Measurements from ENCODE around the gene BBS9. TPM values are rescaled to one million over a fixed set of nuclear protein-coding genes. Genes with fewer than 3 reads are reported as not detected.

Gene BBS9
- total and polyA plus RNA-seq, 2 donors (not counting 1 experiment from before 2014, with no cell fraction given), result 8.4 to 45.2 TPM

GRCh38 chr7:33547880-33548279 is 418.5 kb downstream of the BBS9 start:
- no peak overlapping the region for H3K27ac ChIP-seq (ENCODE audit: low read length in 2 of 2)
- H3K36me3 ChIP-seq (replicated peaks in 1 of 2; ENCODE audit: control extremely low read depth in 1 of 2, control insufficient read depth in 1 of 2, extremely low read depth in 1 of 2, insufficient read depth in 2 of 2, low read length in 1 of 2), result no peaks in the 10 kb centered on the region
- H3K9me3 ChIP-seq (ENCODE audit: control extremely low read depth in 1 of 3, control insufficient read depth in 2 of 3, insufficient read depth in 1 of 3, low read length in 2 of 3), result no peaks in the 10 kb centered on the region
- no peaks in the 10 kb centered on the region for H3K27me3 ChIP-seq (replicated peaks in 1 of 4; ENCODE audit: control extremely low read depth in 1 of 4, control insufficient read depth in 3 of 4, insufficient read depth in 4 of 4, low read length in 3 of 4)
- H3K79me2 ChIP-seq (ENCODE audit: control insufficient read depth, insufficient read depth, low read length), result no peaks in the 10 kb centered on the region
- CTCF ChIA-PET, result interaction anchor here (0.6 kb wide), 1 partner anchor 76 kb away, joined by 3 read pairs; no protein-coding TSS in a partner anchor
- POLR2A ChIA-PET, result no interaction called here
- no peak for ATAC-seq (ENCODE audit: low read depth)
- DNase-seq, result no peak
- H3K4me2 ChIP-seq (replicated peaks; ENCODE audit: low read depth, low read length, poor library complexity, severe bottlenecking), result no peak overlapping the region
- Mint-ChIP-seq H3K27ac (no peak overlapping the region), H3K4me1 (no peaks in the 10 kb centered on the region), H3K9me3 (ENCODE audit: insufficient read depth) (no peaks in the 10 kb centered on the region), H3K4me3 (no peak overlapping the region), H3K27me3 (no peaks in the 10 kb centered on the region)
- no peak overlapping the region for H3K9ac ChIP-seq (ENCODE audit: low read length)
- intact Hi-C loops (cut with micrococcal nuclease), result no loop called here
- TF ChIP-seq CTCF (IDR thresholded peaks at IDR 0.05) (no peak), EZH2 (IDR thresholded peaks at IDR 0.05; ENCODE audit: borderline replicate concordance, insufficient read depth, low read depth, low read length, poor library complexity, severe bottlenecking) (no peak)
- H3K4me1 ChIP-seq (ENCODE audit: control insufficient read depth in 2 of 2, insufficient read depth in 2 of 2, low read length in 2 of 2), result no peaks in the 10 kb centered on the region
- no peak overlapping the region for H3K4me3 ChIP-seq (ENCODE audit: control extremely low read depth in 1 of 5, extremely low read depth in 1 of 5, insufficient read depth in 1 of 5, low read depth in 2 of 5, low read length in 4 of 5)
- no peak overlapping the region for H2AFZ ChIP-seq (ENCODE audit: insufficient read depth, low read depth, low read length, poor library complexity, severe bottlenecking)
- no peaks in the 10 kb centered on the region for H4K20me1 ChIP-seq (ENCODE audit: control insufficient read depth, insufficient read depth, low read length, poor library complexity, severe bottlenecking)

- Histone ChIP-seq H3K27ac (ENCODE audit: low read length in 2 of 2) (no peak overlapping the region), H2AFZ (ENCODE audit: insufficient read depth, low read depth, low read length, poor library complexity, severe bottlenecking) (no peak overlapping the region), H3K9ac (ENCODE audit: low read length) (no peak overlapping the region), H3K4me2 (replicated peaks; ENCODE audit: low read depth, low read length, poor library complexity, severe bottlenecking) (no peak overlapping the region), H3K4me3 (ENCODE audit: control extremely low read depth in 1 of 5, extremely low read depth in 1 of 5, insufficient read depth in 1 of 5, low read depth in 2 of 5, low read length in 4 of 5) (no peak overlapping the region), H3K27me3 (replicated peaks in 1 of 4; ENCODE audit: control extremely low read depth in 1 of 4, control insufficient read depth in 3 of 4, insufficient read depth in 4 of 4, low read length in 3 of 4) (no peaks in the 10 kb centered on the region), H3K36me3 (replicated peaks in 1 of 2; ENCODE audit: control extremely low read depth in 1 of 2, control insufficient read depth in 1 of 2, extremely low read depth in 1 of 2, insufficient read depth in 2 of 2, low read length in 1 of 2) (no peaks in the 10 kb centered on the region), H3K4me1 (ENCODE audit: control insufficient read depth in 2 of 2, insufficient read depth in 2 of 2, low read length in 2 of 2) (no peaks in the 10 kb centered on the region), H3K79me2 (ENCODE audit: control insufficient read depth, insufficient read depth, low read length) (no peaks in the 10 kb centered on the region), H3K9me3 (ENCODE audit: control extremely low read depth in 1 of 3, control insufficient read depth in 2 of 3, insufficient read depth in 1 of 3, low read length in 2 of 3) (no peaks in the 10 kb centered on the region), H4K20me1 (ENCODE audit: control insufficient read depth, insufficient read depth, low read length, poor library complexity, severe bottlenecking) (no peaks in the 10 kb centered on the region)
- Mint-ChIP-seq H3K27ac (no peak overlapping the region), H3K9me3 (ENCODE audit: insufficient read depth) (no peaks in the 10 kb centered on the region), H3K27me3 (no peaks in the 10 kb centered on the region), H3K4me1 (no peaks in the 10 kb centered on the region), H3K4me3 (no peak overlapping the region)
- ChIA-PET POLR2A (no interaction called here), CTCF (no interaction called here)
- DNase-seq (no peak), ATAC-seq (ENCODE audit: low read depth) (no peak)
- 100% methylated on average over 2 of the region's 2 CpGs for WGBS (ENCODE audit: insufficient coverage)
- intact Hi-C loops (cut with micrococcal nuclease), result no loop called here
- no peak for TF ChIP-seq EZH2 (IDR thresholded peaks at IDR 0.05; ENCODE audit: borderline replicate concordance, insufficient read depth, low read depth, low read length, poor library complexity, severe bottlenecking)
- no peak for TF ChIP-seq CTCF (IDR thresholded peaks at IDR 0.05)
These were observed 421.0 kb downstream of the BBS9 start for GRCh38 chr7:33550363-33550762.

Data from B cell (primary cell).